Type B pancreatic cell (in vitro differentiated cells): ENCODE data around the gene TRPV3. TPM values are rescaled to one million over a fixed set of nuclear protein-coding genes. Genes with fewer than 3 reads are reported as not detected.
A peak's percentile ranks its signal among the peaks of the same experiment; 100 is the strongest.

Source experiments
- DNase-seq: peaks from one replicate; pipeline ENCODE4 v3.0.0; 2021; ENCODE audit warnings: mixed read lengths; ENCODE audit not compliant: unreplicated experiment; ENCODE audit errors: extremely low spot score
- H3K27ac Mint-ChIP-seq: 2 replicates; pipeline ENCODE4 v1.8.0; 2021; ENCODE audit warnings: mild to moderate bottlenecking, mixed read lengths
- H3K27me3 Mint-ChIP-seq: 2 replicates; pipeline ENCODE4 v1.8.0; 2021; ENCODE audit warnings: mixed read lengths
- H3K36me3 Mint-ChIP-seq: 2 replicates; pipeline ENCODE4 v1.8.0; 2021; ENCODE audit warnings: mixed read lengths
- H3K4me1 Mint-ChIP-seq: one replicate; pipeline ENCODE4 v1.8.0; 2021; ENCODE audit warnings: mixed read lengths; ENCODE audit not compliant: unreplicated experiment
- H3K4me3 Mint-ChIP-seq: 2 replicates; pipeline ENCODE4 v1.8.0; 2021; ENCODE audit warnings: mild to moderate bottlenecking, mixed read lengths
- H3K9me3 Mint-ChIP-seq: 2 replicates; pipeline ENCODE4 v1.8.0; 2021; ENCODE audit warnings: mixed read lengths
- total RNA-seq: library from RNA; stranded (reverse); gene quantifications from 2 replicates; pipeline ENCODE4 v1.2.1, GENCODE V29; 2021; ENCODE audit warnings: low replicate concordance
- TF ChIP-seq, protein P1 (sequence below): fragments of 200-600 bp; sonication (generic); conservative IDR thresholded peaks from 2 replicates; pipeline ENCODE4 v1.5.0; 2021; ENCODE audit warnings: antibody characterized with exemption, mild to moderate bottlenecking

The TRPV3 gene
- total RNA-seq, 1 donor from 2014 or later: 2.3 TPM

DNA sequence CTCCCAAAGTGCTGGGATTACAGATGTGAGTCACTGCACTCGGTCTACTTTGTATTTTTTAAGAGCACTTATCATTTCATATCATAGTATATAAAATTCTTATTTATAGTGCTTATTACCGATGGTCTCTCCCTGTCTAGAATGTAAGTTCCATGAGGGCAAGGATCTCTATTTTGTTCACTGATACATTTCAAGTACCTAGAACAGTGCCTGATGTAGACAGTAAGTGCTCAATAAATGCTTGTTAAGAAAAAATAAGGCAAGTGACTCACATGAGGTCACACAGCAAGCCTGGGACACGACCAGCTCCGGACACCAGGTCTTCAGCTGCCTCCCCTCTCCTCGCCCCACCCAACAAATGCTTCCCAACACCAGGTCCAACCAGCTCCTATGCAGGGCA lies 23.9 kb downstream of the TRPV3 start:
- peaks cover 5% of the 10 kb centered on the region for H3K4me1 Mint-ChIP-seq
- TF ChIP-seq, protein P1, sequence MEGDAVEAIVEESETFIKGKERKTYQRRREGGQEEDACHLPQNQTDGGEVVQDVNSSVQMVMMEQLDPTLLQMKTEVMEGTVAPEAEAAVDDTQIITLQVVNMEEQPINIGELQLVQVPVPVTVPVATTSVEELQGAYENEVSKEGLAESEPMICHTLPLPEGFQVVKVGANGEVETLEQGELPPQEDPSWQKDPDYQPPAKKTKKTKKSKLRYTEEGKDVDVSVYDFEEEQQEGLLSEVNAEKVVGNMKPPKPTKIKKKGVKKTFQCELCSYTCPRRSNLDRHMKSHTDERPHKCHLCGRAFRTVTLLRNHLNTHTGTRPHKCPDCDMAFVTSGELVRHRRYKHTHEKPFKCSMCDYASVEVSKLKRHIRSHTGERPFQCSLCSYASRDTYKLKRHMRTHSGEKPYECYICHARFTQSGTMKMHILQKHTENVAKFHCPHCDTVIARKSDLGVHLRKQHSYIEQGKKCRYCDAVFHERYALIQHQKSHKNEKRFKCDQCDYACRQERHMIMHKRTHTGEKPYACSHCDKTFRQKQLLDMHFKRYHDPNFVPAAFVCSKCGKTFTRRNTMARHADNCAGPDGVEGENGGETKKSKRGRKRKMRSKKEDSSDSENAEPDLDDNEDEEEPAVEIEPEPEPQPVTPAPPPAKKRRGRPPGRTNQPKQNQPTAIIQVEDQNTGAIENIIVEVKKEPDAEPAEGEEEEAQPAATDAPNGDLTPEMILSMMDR: no peak
- no peaks in the 10 kb centered on the region for H3K9me3 Mint-ChIP-seq
- no peak overlapping the region for H3K27ac Mint-ChIP-seq
- H3K4me3 Mint-ChIP-seq: no peak overlapping the region
- DNase-seq: no peak
- H3K36me3 Mint-ChIP-seq: no peaks in the 10 kb centered on the region
- H3K27me3 Mint-ChIP-seq: peaks cover 3% of the 10 kb centered on the region

DNA sequence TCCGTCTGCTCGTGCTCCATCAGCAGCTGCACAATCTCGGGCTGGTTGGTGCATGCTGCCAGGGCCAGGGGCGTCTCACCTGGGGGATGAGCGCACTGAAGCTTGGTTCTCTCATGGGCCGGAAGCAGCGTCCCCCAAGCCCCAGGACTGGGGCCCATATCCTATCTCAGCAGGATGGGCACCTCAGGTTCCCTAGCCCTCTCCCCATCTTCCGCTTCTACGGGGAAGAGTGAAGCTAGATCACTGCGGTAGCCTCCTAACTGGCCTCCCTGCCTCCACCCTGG lies 24.8 kb downstream of the TRPV3 start:
- no peaks in the 10 kb centered on the region for H3K36me3 Mint-ChIP-seq
- DNase-seq: no peak
- no peak overlapping the region for H3K4me3 Mint-ChIP-seq
- TF ChIP-seq, protein P1: no peak
- H3K27me3 Mint-ChIP-seq: peaks cover 3% of the 10 kb centered on the region
- H3K9me3 Mint-ChIP-seq: no peaks in the 10 kb centered on the region
- peaks cover 7% of the 10 kb centered on the region for H3K4me1 Mint-ChIP-seq
- no peak overlapping the region for H3K27ac Mint-ChIP-seq

DNA sequence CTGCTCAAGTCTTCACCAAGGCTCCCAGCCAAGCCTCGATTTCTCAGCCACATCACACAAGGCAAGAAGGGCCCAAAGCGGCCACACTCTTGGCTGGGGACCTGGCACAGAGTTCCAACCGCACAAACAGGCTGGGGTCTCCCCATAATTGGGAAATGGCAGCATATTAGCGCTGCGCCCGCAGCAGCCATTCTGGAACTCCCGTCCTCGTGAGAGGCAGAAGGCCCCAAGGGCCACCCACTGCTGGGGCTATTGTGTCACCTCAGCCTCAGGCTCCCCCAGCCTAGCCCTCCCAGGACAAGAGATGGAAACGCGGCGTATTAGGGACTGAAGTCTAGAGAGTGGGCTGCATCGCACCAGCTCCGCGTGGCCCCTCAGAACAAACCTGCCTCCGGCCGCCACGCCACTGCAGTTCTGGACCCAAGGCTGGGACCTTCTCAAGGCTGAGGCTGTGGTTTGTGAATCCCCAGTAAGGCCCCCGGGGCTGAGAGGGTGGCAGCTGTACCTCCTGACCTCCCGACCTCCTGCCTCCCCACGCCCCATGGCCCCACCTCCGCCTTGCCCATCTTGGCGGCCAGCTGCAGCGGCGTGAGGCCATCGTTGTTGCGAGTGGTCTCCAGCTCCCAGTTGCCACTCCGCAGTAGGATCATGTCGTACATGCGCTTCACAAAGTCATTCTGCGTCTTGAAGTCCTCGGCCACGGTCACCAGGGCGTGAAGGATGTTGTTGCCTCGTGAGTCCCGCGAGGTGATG lies 25.3 kb downstream of the TRPV3 start:
- DNase-seq: no peak
- Mint-ChIP-seq H3K36me3 (no peaks in the 10 kb centered on the region), H3K4me3 (no peak overlapping the region), H3K27me3 (peaks cover 3% of the 10 kb centered on the region), H3K9me3 (no peaks in the 10 kb centered on the region), H3K4me1 (peaks cover 7% of the 10 kb centered on the region), H3K27ac (no peak overlapping the region)
- TF ChIP-seq, protein P1: no peak

DNA sequence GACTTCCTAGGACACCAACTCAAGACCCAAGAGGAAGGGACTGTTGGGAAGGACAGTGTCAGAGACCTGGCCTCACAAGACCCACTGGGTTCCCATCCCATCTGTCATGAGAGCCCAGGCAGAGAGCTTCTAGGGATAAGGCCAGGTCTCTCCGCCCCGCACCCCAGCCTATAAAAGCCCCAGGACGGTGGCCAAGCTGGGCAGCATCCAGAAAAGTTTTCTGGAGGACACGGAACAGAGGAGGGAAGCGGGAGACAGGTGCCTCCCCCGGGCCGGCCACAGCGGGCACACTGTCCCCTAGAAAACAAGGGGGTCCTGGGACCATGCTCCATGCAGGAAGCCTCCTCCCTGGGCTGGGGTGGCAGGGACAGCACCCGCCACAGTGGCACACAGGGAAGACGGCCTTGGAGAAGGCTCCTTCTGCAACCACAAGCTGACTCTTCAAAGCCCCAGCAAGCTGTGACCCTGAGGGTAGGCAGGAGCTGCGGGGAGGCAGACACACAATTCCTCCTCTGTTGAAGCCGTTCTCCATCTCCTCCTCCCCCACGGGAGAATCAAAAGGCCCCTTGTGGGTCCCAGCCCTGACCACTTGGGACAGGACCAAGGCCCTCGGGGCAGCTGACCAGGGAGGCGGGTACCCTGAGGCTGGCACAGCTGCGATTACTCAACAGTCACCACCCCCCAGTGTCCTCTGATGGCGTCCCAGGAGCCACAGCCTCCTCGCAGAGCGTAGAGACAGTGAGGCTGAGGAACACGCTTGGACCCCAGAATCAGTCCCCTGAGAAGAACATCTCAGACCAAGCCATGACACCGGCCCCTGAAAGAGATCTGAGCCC lies 26.1 kb downstream of the TRPV3 start:
- TF ChIP-seq, protein P1: no peak
- no peaks in the 10 kb centered on the region for H3K9me3 Mint-ChIP-seq
- peaks cover 3% of the 10 kb centered on the region for H3K27me3 Mint-ChIP-seq
- H3K4me3 Mint-ChIP-seq: no peak overlapping the region
- H3K36me3 Mint-ChIP-seq: no peaks in the 10 kb centered on the region
- no peak overlapping the region for H3K27ac Mint-ChIP-seq
- H3K4me1 Mint-ChIP-seq: peaks cover 5% of the 10 kb centered on the region
- no peak for DNase-seq

DNA sequence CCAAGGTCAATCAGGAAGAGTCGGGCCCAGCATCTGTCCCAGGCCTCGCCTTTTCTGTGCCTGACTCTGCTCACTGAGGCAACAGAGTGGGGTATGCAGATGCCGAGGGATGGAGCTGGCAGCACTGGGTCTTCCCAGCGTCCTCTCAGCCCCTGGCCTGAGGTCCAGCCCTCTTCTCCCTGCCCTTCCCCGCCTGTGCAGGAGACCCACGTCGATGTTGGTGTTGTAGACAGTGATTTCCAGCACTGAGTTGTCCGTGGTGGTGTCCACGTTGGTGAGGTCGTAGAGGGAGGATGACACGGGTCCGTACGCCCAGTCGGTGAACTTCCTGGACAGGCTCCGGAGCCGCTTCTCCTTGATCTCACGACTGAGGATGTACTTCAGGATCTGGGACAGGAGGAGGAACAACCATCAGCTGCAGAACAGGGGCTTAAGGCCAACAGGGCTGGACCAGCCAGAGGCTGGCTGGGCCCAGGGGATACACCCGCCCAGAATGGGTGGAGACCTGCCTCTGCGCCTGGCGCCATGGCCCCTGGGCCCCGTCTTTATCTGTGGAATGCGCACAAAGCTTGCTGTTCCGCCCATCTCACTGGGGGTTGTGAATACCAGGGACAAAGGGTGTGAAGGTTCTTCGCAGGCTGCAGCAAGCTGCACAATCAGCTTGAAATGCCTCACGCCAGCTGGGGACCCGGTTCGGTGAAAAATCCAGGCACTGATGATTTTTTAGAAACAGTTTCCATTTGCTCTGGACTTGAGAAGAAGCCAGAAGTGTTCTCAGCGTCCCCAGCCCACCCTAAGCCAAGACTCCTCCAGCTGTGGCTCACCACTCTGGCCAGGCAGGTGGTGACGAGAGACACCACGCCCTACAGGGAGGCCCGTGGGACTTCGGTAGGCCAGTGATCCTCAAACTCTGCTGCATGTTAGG lies 27.5 kb downstream of the TRPV3 start:
- no peaks in the 10 kb centered on the region for H3K36me3 Mint-ChIP-seq
- H3K9me3 Mint-ChIP-seq: no peaks in the 10 kb centered on the region
- H3K4me1 Mint-ChIP-seq: peaks cover 4% of the 10 kb centered on the region
- DNase-seq: no peak
- TF ChIP-seq, protein P1: no peak
- H3K4me3 Mint-ChIP-seq: no peak overlapping the region
- peaks cover 3% of the 10 kb centered on the region for H3K27me3 Mint-ChIP-seq
- peak overlapping the region; percentile 53 for H3K27ac Mint-ChIP-seq
